HL-60/S4 treated with phorbol 12-myristate 13-acetate at 8.2 ng/mL for 4 days and 3 days (cell line): ENCODE data around the gene TMEM231.

Source experiments
- in situ Hi-C: fragments of 300-500 bp; cut with MboI; formaldehyde crosslinking; loops from 2 replicates; pipeline ENCODE4 v1.15.0; 2022; ENCODE audit warnings: low sequenced_read_pairs

TMEM231 gene

DNA sequence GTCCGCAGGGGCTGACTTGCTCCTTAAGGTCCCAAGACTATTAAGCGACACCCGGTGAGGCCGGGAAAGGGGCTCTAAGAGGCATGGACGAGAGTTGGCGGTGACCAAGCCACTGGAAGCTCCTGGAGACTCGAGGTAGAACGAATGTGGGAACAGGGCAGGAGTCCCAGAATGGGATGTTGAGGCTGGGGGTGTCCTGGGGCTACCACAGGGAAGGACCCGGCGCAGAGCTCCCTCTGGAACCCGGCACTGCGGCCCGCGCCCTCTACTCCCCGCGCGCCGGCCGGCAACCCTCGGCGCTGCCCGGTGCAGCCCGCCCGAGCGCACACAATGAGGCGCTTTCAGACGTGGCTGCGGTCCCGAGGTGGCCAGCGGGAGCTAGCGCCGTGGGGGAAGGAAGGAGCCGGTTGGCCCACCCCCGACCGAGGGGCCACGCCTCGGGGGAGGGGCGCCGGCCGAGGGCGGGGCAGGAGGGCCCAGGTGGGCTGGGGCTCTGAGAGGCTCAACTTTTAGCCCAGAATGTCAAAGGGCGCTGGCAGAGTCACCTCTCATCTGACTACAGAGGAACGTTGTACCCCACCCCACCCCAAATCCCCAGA lies 60.9 kb downstream of the TMEM231 start, which contains the start of gene CHST6:
Gene CHST6, minus strand, starts transcription at position 366 of the 599 bp plus-strand sequence. CDS start 15,613 bp downstream, outside the sequence.
- in situ Hi-C loops, result loop anchor here (25.0 kb wide), 1 partner anchor 267 kb away; no protein-coding TSS in a partner anchor

- in situ Hi-C loops, result loop anchor here (25.0 kb wide), 1 partner anchor 268 kb away; no protein-coding TSS in a partner anchor
These were observed 61.4 kb downstream of the TMEM231 start for GRCh38 chr16:75494661-75495075.

DNA sequence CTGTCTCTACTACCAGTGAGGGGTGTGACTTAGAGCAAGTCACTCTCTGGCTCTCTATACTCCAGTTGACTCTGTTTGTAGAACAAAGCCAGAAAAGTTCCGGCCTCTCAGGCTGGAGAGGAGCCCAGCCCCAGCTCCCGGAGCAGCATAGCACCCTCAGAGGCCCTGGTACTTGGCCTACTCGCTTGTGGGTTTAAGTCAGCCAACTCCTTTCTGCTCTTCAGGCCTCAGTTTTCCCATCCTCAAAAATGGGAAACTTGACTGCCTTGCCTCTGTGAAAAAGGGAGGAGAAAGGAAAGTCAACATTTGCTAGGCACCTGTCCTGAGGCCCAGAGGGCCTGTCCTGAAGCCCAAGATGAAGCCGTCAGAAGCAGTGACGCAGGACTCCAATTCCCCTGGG lies 61.9 kb downstream of the TMEM231 start:
- in situ Hi-C loops, result loop anchor here (25.0 kb wide), 1 partner anchor 268 kb away; no protein-coding TSS in a partner anchor

- in situ Hi-C loops, result loop anchor here (25.0 kb wide), 1 partner anchor 270 kb away; no protein-coding TSS in a partner anchor
These were observed 64.2 kb downstream of the TMEM231 start for GRCh38 chr16:75491876-75492275.

- in situ Hi-C loops, result loop anchor here (25.0 kb wide), 1 partner anchor 274 kb away; no protein-coding TSS in a partner anchor
These were observed 67.7 kb downstream of the TMEM231 start for GRCh38 chr16:75488322-75488721.
